ENCODE results near the gene SLC4A11.

Gene SLC4A11

GRCh38 chr20:3239026-3239866, at the start of gene SLC4A11:
Gene SLC4A11 (minus strand): TSS chr20:3239190. CDS start chr20:3239137, 53 bp downstream.
- Histone ChIP-seq H3K27me3 (ENCODE audit: low read depth, low read length) (peaks cover 37% of the 10 kb centered on the region), H3K36me3 (ENCODE audit: control insufficient read depth in 1 of 2, insufficient read depth in 2 of 2, low read length in 2 of 2) (no peaks in the 10 kb centered on the region), H3K4me1 (ENCODE audit: control insufficient read depth in 1 of 2, insufficient read depth in 2 of 2, low read length in 2 of 2) (peaks cover 0 to 22% of the 10 kb centered on the region in 2 donors), H3K4me3 (ENCODE audit: low read depth in 1 of 2, low read length in 2 of 2) (peak within 1 kb of the TSS; percentile 65 to 91), H3K9me3 (ENCODE audit: control insufficient read depth in 1 of 2, low read length in 2 of 2) (no peaks in the 10 kb centered on the region), H3K27ac (ENCODE audit: low read length) (no peak within 1 kb of the TSS)

DNA sequence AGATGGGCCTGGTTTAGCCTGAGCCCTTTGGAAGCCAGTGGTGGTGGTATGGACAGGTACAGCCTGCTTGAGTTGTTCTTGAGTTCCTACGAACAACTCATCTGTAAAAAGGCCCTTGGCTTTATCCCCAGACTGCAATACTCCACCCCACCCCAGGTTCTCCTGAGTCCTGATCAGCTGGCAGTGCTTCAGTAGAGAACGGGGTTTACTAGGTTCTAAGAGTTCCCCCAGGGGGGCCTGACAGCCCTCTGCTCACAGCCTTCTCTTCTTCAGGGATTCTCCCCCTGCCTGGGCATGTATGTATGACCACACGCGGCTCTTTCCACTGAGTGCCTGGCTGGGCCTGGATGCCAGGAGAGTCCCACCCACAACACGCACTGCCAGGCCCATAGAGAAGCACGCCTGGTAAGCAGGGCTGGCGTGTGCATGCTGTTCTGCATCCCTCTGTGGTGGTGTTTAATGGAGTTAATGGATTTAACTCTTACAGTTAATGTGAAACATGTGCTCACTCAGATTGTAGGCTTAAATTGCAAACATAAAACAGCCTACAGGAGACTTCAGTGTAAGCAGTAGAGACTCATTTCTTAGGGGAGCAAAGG, 44.3 kb upstream of the SLC4A11 start:
- no peak overlapping the region for H3K4me3 ChIP-seq (ENCODE audit: low read depth in 1 of 2, low read length in 2 of 2)
- H3K27me3 ChIP-seq (ENCODE audit: low read depth, low read length), result no peaks in the 10 kb centered on the region
- no peak overlapping the region for H3K27ac ChIP-seq (ENCODE audit: low read length)
- H3K9me3 ChIP-seq (ENCODE audit: control insufficient read depth in 1 of 2, low read length in 2 of 2), result no peaks in the 10 kb centered on the region
- peaks cover 40 to 59% of the 10 kb centered on the region in 2 donors for H3K36me3 ChIP-seq (ENCODE audit: control insufficient read depth in 1 of 2, insufficient read depth in 2 of 2, low read length in 2 of 2)
- H3K4me1 ChIP-seq (ENCODE audit: control insufficient read depth in 1 of 2, insufficient read depth in 2 of 2, low read length in 2 of 2), result no peaks in the 10 kb centered on the region

- H3K36me3 ChIP-seq (ENCODE audit: control insufficient read depth in 1 of 2, insufficient read depth in 2 of 2, low read length in 2 of 2), result peaks cover 47 to 62% of the 10 kb centered on the region in 2 donors
- no peaks in the 10 kb centered on the region for H3K27me3 ChIP-seq (ENCODE audit: low read depth, low read length)
- H3K9me3 ChIP-seq (ENCODE audit: control insufficient read depth in 1 of 2, low read length in 2 of 2), result no peaks in the 10 kb centered on the region
- H3K4me3 ChIP-seq (ENCODE audit: low read depth in 1 of 2, low read length in 2 of 2), result no peak overlapping the region
- no peaks in the 10 kb centered on the region for H3K4me1 ChIP-seq (ENCODE audit: control insufficient read depth in 1 of 2, insufficient read depth in 2 of 2, low read length in 2 of 2)
- no peak overlapping the region for H3K27ac ChIP-seq (ENCODE audit: low read length)
Observed at GRCh38 chr20:3282271-3283221, 43.6 kb upstream of the SLC4A11 start.

DNA sequence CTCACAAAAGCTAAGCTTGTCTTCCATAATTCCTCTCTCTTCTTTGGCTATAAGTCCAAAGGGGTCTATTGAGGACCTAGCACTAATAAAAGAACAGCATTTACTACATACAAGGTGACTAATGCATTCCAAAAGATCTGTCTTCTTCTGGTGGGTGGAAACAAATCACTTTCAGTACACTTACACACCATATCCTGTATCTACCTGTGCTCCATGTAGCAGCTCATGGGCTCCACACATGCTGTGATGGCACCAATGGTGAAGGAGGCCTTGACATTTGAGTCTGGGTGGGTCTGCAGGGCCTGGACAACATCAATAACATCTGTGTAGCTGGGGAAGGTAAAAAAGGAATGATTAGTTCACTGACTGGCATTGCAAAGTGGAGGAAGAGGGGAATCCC, 42.4 kb upstream of the SLC4A11 start:
- no peaks in the 10 kb centered on the region for H3K4me1 ChIP-seq (ENCODE audit: control insufficient read depth in 1 of 2, insufficient read depth in 2 of 2, low read length in 2 of 2)
- H3K27ac ChIP-seq (ENCODE audit: low read length), result no peak overlapping the region
- H3K36me3 ChIP-seq (ENCODE audit: control insufficient read depth in 1 of 2, insufficient read depth in 2 of 2, low read length in 2 of 2), result peaks cover 43 to 62% of the 10 kb centered on the region in 2 donors
- no peaks in the 10 kb centered on the region for H3K27me3 ChIP-seq (ENCODE audit: low read depth, low read length)
- no peaks in the 10 kb centered on the region for H3K9me3 ChIP-seq (ENCODE audit: control insufficient read depth in 1 of 2, low read length in 2 of 2)
- H3K4me3 ChIP-seq (ENCODE audit: low read depth in 1 of 2, low read length in 2 of 2), result no peak overlapping the region

- Histone ChIP-seq H3K27me3 (ENCODE audit: low read depth, low read length) (no peaks in the 10 kb centered on the region), H3K4me3 (ENCODE audit: low read depth in 1 of 2, low read length in 2 of 2) (no peak overlapping the region), H3K9me3 (ENCODE audit: control insufficient read depth in 1 of 2, low read length in 2 of 2) (no peaks in the 10 kb centered on the region), H3K4me1 (ENCODE audit: control insufficient read depth in 1 of 2, insufficient read depth in 2 of 2, low read length in 2 of 2) (no peaks in the 10 kb centered on the region), H3K36me3 (ENCODE audit: control insufficient read depth in 1 of 2, insufficient read depth in 2 of 2, low read length in 2 of 2) (peaks cover 42 to 76% of the 10 kb centered on the region in 2 donors), H3K27ac (ENCODE audit: low read length) (no peak overlapping the region)
Observed at GRCh38 chr20:3279761-3280160, 40.8 kb upstream of the SLC4A11 start.

- Histone ChIP-seq H3K4me3 (ENCODE audit: low read depth in 1 of 2, low read length in 2 of 2) (no peak overlapping the region), H3K4me1 (ENCODE audit: control insufficient read depth in 1 of 2, insufficient read depth in 2 of 2, low read length in 2 of 2) (no peaks in the 10 kb centered on the region), H3K36me3 (ENCODE audit: control insufficient read depth in 1 of 2, insufficient read depth in 2 of 2, low read length in 2 of 2) (peaks cover 52 to 91% of the 10 kb centered on the region in 2 donors), H3K9me3 (ENCODE audit: control insufficient read depth in 1 of 2, low read length in 2 of 2) (no peaks in the 10 kb centered on the region), H3K27ac (ENCODE audit: low read length) (no peak overlapping the region), H3K27me3 (ENCODE audit: low read depth, low read length) (no peaks in the 10 kb centered on the region)
Observed at GRCh38 chr20:3277686-3278465, 38.9 kb upstream of the SLC4A11 start.

GRCh38 chr20:3276680-3277015, 37.7 kb upstream of the SLC4A11 start:
- H3K9me3 ChIP-seq (ENCODE audit: control insufficient read depth in 1 of 2, low read length in 2 of 2), result no peaks in the 10 kb centered on the region
- H3K27ac ChIP-seq (ENCODE audit: low read length), result no peak overlapping the region
- peaks cover 46 to 82% of the 10 kb centered on the region in 2 donors for H3K36me3 ChIP-seq (ENCODE audit: control insufficient read depth in 1 of 2, insufficient read depth in 2 of 2, low read length in 2 of 2)
- H3K4me3 ChIP-seq (ENCODE audit: low read depth in 1 of 2, low read length in 2 of 2), result no peak overlapping the region
- no peaks in the 10 kb centered on the region for H3K27me3 ChIP-seq (ENCODE audit: low read depth, low read length)
- H3K4me1 ChIP-seq (ENCODE audit: control insufficient read depth in 1 of 2, insufficient read depth in 2 of 2, low read length in 2 of 2), result no peaks in the 10 kb centered on the region

DNA sequence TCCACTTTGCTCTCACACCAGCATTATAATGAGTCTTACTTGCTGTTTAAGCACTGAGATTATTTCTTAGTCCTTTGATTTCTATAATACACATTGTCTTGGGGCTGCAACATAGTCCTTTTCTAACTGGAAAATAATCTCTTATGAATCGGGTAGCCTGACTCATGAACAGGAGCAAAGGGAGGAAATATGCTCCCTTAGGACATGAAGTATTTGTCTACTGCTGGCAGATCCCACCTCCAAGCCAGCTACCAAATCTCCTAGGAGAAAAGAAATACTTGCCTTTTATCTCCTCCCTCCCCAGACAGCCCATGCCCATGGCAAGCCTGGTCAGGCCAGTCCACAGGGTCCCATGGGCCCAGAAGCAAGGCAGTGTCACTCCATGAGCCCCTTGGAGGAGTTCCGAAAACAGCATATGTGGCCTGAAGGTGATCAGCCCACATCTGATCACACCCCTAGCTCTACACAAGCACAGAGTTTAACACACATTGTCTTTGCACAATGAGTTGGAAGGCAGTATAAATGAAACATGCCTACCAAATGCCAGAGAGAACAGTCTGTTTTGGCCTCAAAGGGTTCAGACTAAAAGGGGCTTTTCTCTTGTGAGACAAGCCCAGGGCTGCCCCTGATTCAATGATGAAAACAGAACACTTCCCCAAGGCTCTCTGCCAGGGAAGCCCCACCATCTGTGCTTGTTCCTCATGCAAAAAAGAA, 37.1 kb upstream of the SLC4A11 start:
- Histone ChIP-seq H3K4me1 (ENCODE audit: control insufficient read depth in 1 of 2, insufficient read depth in 2 of 2, low read length in 2 of 2) (no peaks in the 10 kb centered on the region), H3K4me3 (ENCODE audit: low read depth in 1 of 2, low read length in 2 of 2) (no peak overlapping the region), H3K36me3 (ENCODE audit: control insufficient read depth in 1 of 2, insufficient read depth in 2 of 2, low read length in 2 of 2) (peaks cover 42 to 79% of the 10 kb centered on the region in 2 donors), H3K27ac (ENCODE audit: low read length) (no peak overlapping the region), H3K9me3 (ENCODE audit: control insufficient read depth in 1 of 2, low read length in 2 of 2) (no peaks in the 10 kb centered on the region), H3K27me3 (ENCODE audit: low read depth, low read length) (no peaks in the 10 kb centered on the region)

DNA sequence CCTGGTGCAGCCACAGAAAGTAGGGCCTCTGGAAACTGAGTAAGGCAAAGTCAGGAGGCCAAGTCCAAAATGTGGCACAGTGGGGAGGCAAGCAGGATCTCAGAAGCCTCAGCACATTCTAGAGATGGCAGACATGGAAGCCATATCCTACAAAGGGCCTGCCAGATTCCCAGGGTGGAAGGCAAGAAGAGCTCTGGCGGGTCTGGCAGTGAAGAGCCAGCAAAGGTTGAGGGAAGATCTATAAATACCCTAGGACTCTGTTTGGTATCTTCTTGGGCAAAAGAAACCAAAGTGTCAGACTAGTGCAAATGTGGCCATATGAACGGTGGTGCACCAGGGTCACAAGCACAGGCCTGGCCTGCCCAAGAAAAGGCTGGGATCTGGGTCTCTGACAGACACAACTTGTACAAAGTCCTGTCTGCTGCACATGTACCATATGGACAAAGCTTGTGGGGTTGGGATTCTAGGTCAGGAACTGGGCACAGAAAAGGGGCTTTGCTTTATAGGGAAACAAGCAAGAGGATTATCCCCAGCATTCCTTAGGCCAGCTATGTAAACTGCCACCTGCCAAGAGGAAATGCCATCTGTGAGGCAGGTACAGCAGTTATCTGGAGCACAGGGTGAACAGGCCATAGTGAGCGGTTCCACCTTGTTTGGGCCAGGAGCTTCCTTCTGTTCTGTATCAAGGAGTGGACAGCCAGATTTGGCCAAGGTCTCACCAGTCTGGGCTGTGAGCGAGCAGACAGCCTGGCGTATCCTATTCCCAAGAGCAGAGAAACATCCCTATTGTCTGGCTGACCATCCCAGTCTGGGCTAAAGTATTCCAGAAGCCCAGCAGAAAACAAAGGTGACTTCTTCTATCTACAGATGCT, 36.3 kb upstream of the SLC4A11 start:
- Histone ChIP-seq H3K27ac (ENCODE audit: low read length) (no peak overlapping the region), H3K4me1 (ENCODE audit: control insufficient read depth in 1 of 2, insufficient read depth in 2 of 2, low read length in 2 of 2) (no peaks in the 10 kb centered on the region)

More for the DNA sequence above, 36.3 kb upstream of the SLC4A11 start:
- no peaks in the 10 kb centered on the region for H3K27me3 ChIP-seq (ENCODE audit: low read depth, low read length)
- H3K4me3 ChIP-seq (ENCODE audit: low read depth in 1 of 2, low read length in 2 of 2), result no peak overlapping the region
- no peaks in the 10 kb centered on the region for H3K9me3 ChIP-seq (ENCODE audit: control insufficient read depth in 1 of 2, low read length in 2 of 2)
- H3K36me3 ChIP-seq (ENCODE audit: control insufficient read depth in 1 of 2, insufficient read depth in 2 of 2, low read length in 2 of 2), result peaks cover 44 to 79% of the 10 kb centered on the region in 2 donors
